HCT116 (cell line): ENCODE measurements around the gene SLCO4C1. TPM values are rescaled to one million over a fixed set of nuclear protein-coding genes. Genes with fewer than 3 reads are reported as not detected.

Experiments used
- ATAC-seq: fragments of 200-7000 bp; cut with Tn5 transposase; 2 replicates; pipeline ENCODE4 v1.9.1; 2020; ENCODE audit warnings: mild to moderate bottlenecking, moderate library complexity
- BruUV-seq: library from RNA; stranded (reverse); fragments of 400-500 nt; replicated peaks from 2 replicates; lab custom pipeline; 2021; lab: Mats Ljungman, UMichigan
- CTCF ChIA-PET: fragments of 300-600 bp; sonication (Branson Sonifier 250); formaldehyde crosslinking; loops from one replicate; lab custom pipeline; 2021; ENCODE audit warnings: antibody characterized with exemption; lab: Charles Lee
- POLR2A ChIA-PET: fragments of 300-600, 350-600 bp; sonication (Branson Sonifier 250); formaldehyde crosslinking; loops from one replicate; lab custom pipeline; 2021; ENCODE audit warnings: antibody characterized with exemption; lab: Charles Lee
- RAD21 ChIA-PET, 2 experiments: fragments of 300-600 bp; sonication (Branson Sonifier 250); formaldehyde crosslinking; loops; one replicate each; lab custom pipeline; 2023; ENCODE audit warnings: low total read pairs in 2 of 2; ENCODE audit not compliant: uncharacterized antibody in 2 of 2, unreplicated experiment in 2 of 2, low non-redundant PET in 1 of 2; lab: Charles Lee
- DNase-seq: peaks from one replicate; pipeline ENCODE4 v3.0.0-alpha.2; 2010; ENCODE audit warnings: low read depth, low spot score
- H2AFZ ChIP-seq: fragments of 200-600 bp; shearing (Covaris generic), sonication (generic); 2 replicates; pipeline ENCODE4 v1.6.1; 2017; ENCODE audit warnings: low read depth, mixed run types, mixed read lengths, antibody characterized with exemption, low read length; ENCODE audit not compliant: poor library complexity, severe bottlenecking
- H3K27ac ChIP-seq: 2 replicates; pipeline ENCODE4 v1.5.1; 2012; ENCODE audit warnings: low read depth, low read length
- H3K27me3 ChIP-seq: fragments of 200-600 bp; sonication (generic); 2 replicates; pipeline ENCODE4 v1.6.1; 2016; ENCODE audit warnings: mixed run types, low read length, mixed read lengths; ENCODE audit not compliant: insufficient read depth
- H3K36me3 ChIP-seq, 2 experiments: fragments of 200-500 bp in 1 of 2; fragments of 200-600 bp in 1 of 2; sonication (Bioruptor generic) in 1 of 2; sonication (generic) in 1 of 2; 2 replicates each; pipeline versions ENCODE4 v1.5.1 to v1.6.1; 2014 to 2016; ENCODE audit warnings: low read length in 2 of 2, inconsistent platforms in 1 of 2, mixed read lengths in 1 of 2, mixed run types in 1 of 2; ENCODE audit not compliant: insufficient read depth in 2 of 2, control insufficient read depth in 1 of 2
- H3K4me1 ChIP-seq, 2 experiments: fragments of 200-600 bp in 1 of 2; sonication (generic) in 1 of 2; 2 replicates each; pipeline versions ENCODE4 v1.5.1 to v1.6.1; 2012 to 2017; ENCODE audit warnings: low read length in 2 of 2, inconsistent platforms in 1 of 2, mild to moderate bottlenecking in 1 of 2, mixed read lengths in 1 of 2, mixed run types in 1 of 2, moderate library complexity in 1 of 2; ENCODE audit not compliant: insufficient read depth in 2 of 2, control insufficient read depth in 1 of 2
- H3K4me2 ChIP-seq: fragments of 200-600 bp; sonication (generic); 2 replicates; pipeline ENCODE4 v1.6.1; 2017; ENCODE audit warnings: mixed run types, low read length, mixed read lengths
- H3K4me3 ChIP-seq, 2 experiments: fragments of 200-600 bp in 1 of 2; sonication (generic) in 1 of 2; replicated peaks in 1 of 2; 2 replicates each; pipeline ENCODE4 v1.5.1; 2011 to 2016; ENCODE audit warnings: low read length in 2 of 2, control low read depth in 1 of 2, low read depth in 1 of 2, mild to moderate bottlenecking in 1 of 2, mixed read lengths in 1 of 2, mixed run types in 1 of 2
- H3K79me2 ChIP-seq: fragments of 200-600 bp; sonication (generic); 2 replicates; pipeline ENCODE4 v1.6.1; 2017; ENCODE audit warnings: mild to moderate bottlenecking, mixed run types, low read length, moderate library complexity, mixed read lengths; ENCODE audit not compliant: insufficient read depth
- H3K9ac ChIP-seq: fragments of 200-600 bp; sonication (generic); 2 replicates; pipeline ENCODE4 v1.6.1; 2016; ENCODE audit warnings: low read length, mixed read lengths
- H3K9me2 ChIP-seq: fragments of 200-600 bp; sonication (generic), shearing (Covaris generic); 2 replicates; pipeline ENCODE4 v1.6.1; 2017; ENCODE audit warnings: mixed run types, mild to moderate bottlenecking, moderate library complexity; ENCODE audit not compliant: insufficient read depth
- H3K9me3 ChIP-seq, 2 experiments: fragments of 200-500 bp in 1 of 2; fragments of 200-600 bp in 1 of 2; sonication (Bioruptor generic) in 1 of 2; sonication (generic) in 1 of 2; 2 replicates each; pipeline ENCODE4 v1.6.1; 2014 to 2017; ENCODE audit warnings: low read length in 2 of 2, mixed read lengths in 2 of 2, inconsistent platforms in 1 of 2, low read depth in 1 of 2, mild to moderate bottlenecking in 1 of 2, mixed run types in 1 of 2, moderate library complexity in 1 of 2; ENCODE audit not compliant: control insufficient read depth in 1 of 2, insufficient read depth in 1 of 2
- H4K20me1 ChIP-seq: fragments of 200-600 bp; sonication (generic), shearing (Covaris generic); 2 replicates; pipeline ENCODE4 v1.6.1; 2017; ENCODE audit warnings: mixed run types, mild to moderate bottlenecking, moderate library complexity; ENCODE audit not compliant: insufficient read depth
- ATF3 ChIP-seq: IDR thresholded peaks from 2 replicates; pipeline ENCODE4 v1.6.1; 2012
- CBX3 ChIP-seq: IDR thresholded peaks from 2 replicates; pipeline ENCODE4 v1.6.1; 2012; ENCODE audit warnings: low read depth
- CEBPB ChIP-seq: IDR thresholded peaks from 2 replicates; pipeline ENCODE4 v1.6.1; 2012; ENCODE audit warnings: low read depth
- EGR1 ChIP-seq: IDR thresholded peaks from 2 replicates; pipeline ENCODE4 v1.6.1; 2012; ENCODE audit warnings: low read depth
- ELF1 ChIP-seq: IDR thresholded peaks from 2 replicates; pipeline ENCODE4 v1.6.1; 2012; ENCODE audit warnings: low read depth, borderline replicate concordance
- EZH2 ChIP-seq: fragments of 200-600 bp; sonication (generic); IDR thresholded peaks from 2 replicates; pipeline ENCODE4 v1.6.1; 2017; ENCODE audit warnings: antibody characterized with exemption, mixed run types
- EZH2phosphoT487 ChIP-seq: fragments of 200-600 bp; IDR thresholded peaks from 2 replicates; pipeline ENCODE4 v1.6.1; 2018; ENCODE audit warnings: antibody characterized with exemption, borderline replicate concordance
- POLR2A ChIP-seq: IDR thresholded peaks from 2 replicates; pipeline ENCODE4 v1.7.0; 2011; ENCODE audit warnings: borderline replicate concordance; ENCODE audit not compliant: insufficient read depth, insufficient read length; ENCODE audit errors: extremely low read depth
- SIN3A ChIP-seq: IDR thresholded peaks from 2 replicates; pipeline ENCODE4 v1.6.1; 2012; ENCODE audit warnings: low read depth
- SP1 ChIP-seq: IDR thresholded peaks from 2 replicates; pipeline ENCODE4 v1.6.1; 2012; ENCODE audit warnings: low read depth
- SRF ChIP-seq: IDR thresholded peaks from 2 replicates; pipeline ENCODE4 v1.6.1; 2012; ENCODE audit warnings: low read depth
- ZBTB33 ChIP-seq: IDR thresholded peaks from 2 replicates; pipeline ENCODE4 v1.6.1; 2011; ENCODE audit warnings: mild to moderate bottlenecking, low read length, moderate library complexity; ENCODE audit not compliant: insufficient replicate concordance; ENCODE audit errors: extremely low read depth
- ZFX ChIP-seq: fragments of 450-650 bp; IDR thresholded peaks from 2 replicates; pipeline ENCODE4 v1.6.1; 2017
- ZNF274 ChIP-seq: fragments of 200-500 bp; sonication (Bioruptor generic); IDR thresholded peaks from 2 replicates; pipeline ENCODE4 v1.6.1; 2014; ENCODE audit warnings: mild to moderate bottlenecking, low read depth, low read length, inconsistent platforms
- intact Hi-C: fragments of 100-400 bp; cut with micrococcal nuclease; formaldehyde crosslinking; loops from 2 replicates; pipeline ENCODE4 v1.10.0; 2022
- total RNA-seq: library from RNA; stranded (reverse); gene quantifications from one replicate; pipeline ENCODE4 v1.2.1, GENCODE V29; 2021; ENCODE audit not compliant: unreplicated experiment

Gene SLCO4C1
- total RNA-seq, 1 experiment from 2014 or later, result 0.12 TPM

GRCh38 chr5:102218159-102218558, 77.9 kb downstream of the SLCO4C1 start:
- intact Hi-C loops, result no loop called here
- Histone ChIP-seq H3K36me3 (no peaks in the 10 kb centered on the region), H3K9ac (no peak overlapping the region), H3K9me3 (peaks cover 0 to 6% of the 10 kb centered on the region in 2 experiments; a peak in 1 of 4 replicates), H2AFZ (no peak overlapping the region), H3K27me3 (no peaks in the 10 kb centered on the region), H4K20me1 (no peaks in the 10 kb centered on the region), H3K4me2 (no peak overlapping the region), H3K4me1 (peaks cover 2 to 5% of the 10 kb centered on the region in 2 experiments; a peak in 2 of 4 replicates), H3K4me3 (no peak overlapping the region), H3K9me2 (no peaks in the 10 kb centered on the region), H3K27ac (no peak overlapping the region), H3K79me2 (no peaks in the 10 kb centered on the region)
- RAD21 ChIA-PET, result no interaction called here
- POLR2A ChIA-PET, result no interaction called here
- DNase-seq, result no peak
- BruUV-seq, result no TSS peak
- TF ChIP-seq EZH2phosphoT487 (no peak), POLR2A (no peak), ATF3 (no peak), ZFX (no peak), ZNF274 (no peak), CEBPB (no peak), EZH2 (no peak), ZBTB33 (no peak), SP1 (no peak), CBX3 (no peak), ELF1 (no peak), EGR1 (no peak), SIN3A (no peak), SRF (no peak)
- CTCF ChIA-PET, result no interaction called here
- no peak for ATAC-seq
